GM10266 (cell line): ENCODE measurements around the gene CTIF.

ENCODE experiments used
- DNase-seq: peaks from one replicate; pipeline ENCODE4 v3.0.0; 2012; ENCODE audit errors: extremely low spot score
- CTCF ChIP-seq: IDR thresholded peaks from 2 replicates; pipeline ENCODE4 v1.5.1; 2012; ENCODE audit warnings: mild to moderate bottlenecking, low read depth; ENCODE audit not compliant: control insufficient read depth, insufficient read depth; ENCODE audit errors: missing control alignments

Gene CTIF

GRCh38 chr18:48724442-48724841 lies 185.6 kb downstream of the CTIF start:
- no peak for TF ChIP-seq CTCF
- DNase-seq = no peak

DNA sequence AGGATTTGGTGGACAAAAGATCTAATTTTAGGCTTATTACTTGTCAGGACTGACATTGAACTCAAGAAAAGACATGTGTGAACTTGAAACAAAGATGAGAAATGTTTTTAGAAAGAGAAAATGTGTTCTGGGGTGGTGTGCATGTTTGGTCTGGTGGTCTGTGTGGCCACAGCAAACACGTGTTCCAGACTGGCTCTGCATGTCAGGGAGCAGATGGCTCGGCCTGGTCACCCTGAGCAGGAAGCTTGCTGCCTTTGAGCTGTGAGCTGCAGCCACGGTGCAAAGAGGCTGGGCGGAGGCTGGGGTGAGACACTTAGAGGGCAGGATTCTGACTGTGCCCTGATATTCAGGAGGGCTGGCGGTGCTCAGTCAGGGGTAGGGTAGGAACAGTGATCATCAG lies 186.1 kb downstream of the CTIF start:
- no peak for DNase-seq
- TF ChIP-seq CTCF = no peak

DNA sequence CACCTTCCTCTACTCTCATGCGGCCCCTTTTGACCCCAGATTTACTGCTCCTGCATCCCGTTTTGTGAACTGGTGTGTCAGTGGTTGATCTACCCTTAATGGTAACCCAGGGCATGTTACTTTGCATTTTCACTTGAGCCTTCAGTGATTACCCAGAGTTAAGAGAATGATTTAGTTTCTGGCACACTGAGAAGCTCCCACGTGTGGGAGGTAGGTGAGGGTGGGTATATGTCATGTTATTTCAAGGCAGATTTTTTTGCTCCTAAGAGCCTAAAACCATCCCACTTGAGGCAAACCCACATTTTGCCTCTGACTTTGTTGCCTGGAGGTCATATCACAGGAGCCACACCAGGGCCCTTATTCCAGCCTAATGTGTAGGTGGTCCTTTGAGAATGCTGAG lies 186.7 kb downstream of the CTIF start:
- TF ChIP-seq CTCF = no peak
- no peak for DNase-seq

GRCh38 chr18:48727681-48728080 lies 188.8 kb downstream of the CTIF start:
- TF ChIP-seq CTCF = no peak
- no peak for DNase-seq

GRCh38 chr18:48728204-48728833 lies 189.5 kb downstream of the CTIF start:
- no peak for DNase-seq

DNA sequence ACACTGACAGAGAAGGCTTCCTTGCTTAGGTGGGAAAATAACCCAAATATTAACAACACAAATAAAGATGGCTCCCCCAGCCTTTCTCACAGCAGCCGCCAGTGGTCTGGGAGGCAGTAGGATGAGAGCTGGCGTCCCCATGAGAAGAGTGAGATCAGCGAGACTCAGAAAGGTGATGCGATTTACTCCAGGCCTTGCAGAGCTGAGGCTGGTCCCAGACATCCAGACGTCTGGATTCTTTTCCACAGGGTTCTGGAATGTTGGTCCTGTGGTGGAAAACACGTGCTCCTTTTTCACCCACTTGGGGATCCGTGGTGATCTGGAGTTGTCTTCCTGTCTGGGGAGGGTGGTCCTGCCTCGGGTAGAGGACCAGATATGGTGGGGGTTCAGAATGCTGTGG lies 190.6 kb downstream of the CTIF start:
- no peak for TF ChIP-seq CTCF
- no peak for DNase-seq

More at GRCh38 chr18:48728204-48728833, 189.5 kb downstream of the CTIF start:
- no peak for TF ChIP-seq CTCF

DNA sequence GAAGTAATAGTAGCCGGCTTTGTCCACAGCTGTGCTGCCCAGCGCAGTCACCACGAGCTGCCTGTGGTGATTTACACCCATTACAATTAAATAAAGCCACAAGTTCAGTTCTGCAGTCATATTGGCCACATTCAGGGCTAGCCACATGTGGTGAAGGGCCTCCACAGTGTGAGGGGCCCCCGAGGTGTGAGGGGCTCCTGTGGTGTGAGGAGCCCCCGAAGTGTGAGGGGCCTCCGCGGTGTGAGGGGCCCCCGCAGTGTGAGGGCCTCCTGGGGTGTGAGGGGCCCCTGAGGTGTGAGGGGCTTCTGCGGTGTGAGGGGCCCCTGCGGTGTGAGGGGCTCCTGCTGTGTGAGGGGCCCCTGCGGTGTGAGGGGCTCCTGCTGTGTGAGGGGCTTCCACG lies 191.2 kb downstream of the CTIF start:
- no peak for TF ChIP-seq CTCF
- DNase-seq = no peak
